22Rv1 (cell line): ENCODE measurements around the gene ADAMTS1.

Source experiments
- CTCF ChIP-seq: fragments of 450-650 bp; IDR thresholded peaks from 2 replicates; pipeline ENCODE4 v1.5.1; 2017; ENCODE audit warnings: mild to moderate bottlenecking
- ZFX ChIP-seq: fragments of 450-650 bp; IDR thresholded peaks from 2 replicates; pipeline ENCODE4 v1.6.1; 2017; ENCODE audit warnings: antibody characterized with exemption, borderline replicate concordance

DNA sequence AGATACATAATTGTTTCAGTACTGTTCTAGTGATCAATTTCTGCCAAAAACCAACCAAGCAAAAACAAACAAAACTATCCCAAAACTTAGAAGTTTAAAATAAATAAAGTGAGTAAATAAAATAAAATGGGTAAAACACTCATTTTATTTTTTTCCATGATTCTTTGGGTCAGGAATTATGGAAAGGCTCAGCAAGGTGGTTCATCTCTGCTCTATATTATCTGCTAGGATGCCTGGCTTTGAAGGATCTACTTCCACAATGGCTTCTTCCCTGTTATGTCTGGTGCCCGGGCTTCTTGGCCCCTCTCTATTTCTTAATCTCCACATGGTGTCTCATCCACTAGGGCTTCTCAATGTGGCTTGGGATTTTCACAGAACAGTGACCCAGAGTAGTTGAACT, 29.1 kb upstream of the ADAMTS1 start:
- TF ChIP-seq CTCF = no peak
- no peak for TF ChIP-seq ZFX
